ENCODE data around the gene FUZ. TPM values are rescaled to one million over a fixed set of nuclear protein-coding genes. Genes with fewer than 3 reads are reported as not detected.

The FUZ gene
- total and polyA plus RNA-seq, 12 donors = 7.6 to 72.5 (median 45.7) TPM

DNA sequence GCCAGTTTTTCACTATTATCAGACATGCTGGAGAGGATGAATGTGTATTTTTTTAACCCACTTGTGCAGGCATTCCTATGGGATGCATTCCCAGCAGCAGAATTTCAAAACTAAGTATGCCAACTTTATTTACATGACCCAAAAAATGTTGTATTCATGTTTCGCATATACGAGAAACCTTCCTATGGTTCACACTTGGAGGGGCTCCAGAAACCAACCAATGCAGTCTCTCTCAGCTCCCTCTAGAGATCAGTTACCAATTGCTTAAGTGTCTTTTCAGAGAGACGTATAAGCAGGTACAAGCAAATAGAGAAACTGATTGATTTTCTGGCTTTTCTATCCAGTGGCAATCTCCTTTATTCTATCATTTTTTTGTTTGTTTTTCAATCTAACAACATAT, 32.3 kb upstream of the FUZ start:
- intact Hi-C loops (cut with DNase I) = no loop called here
- H3K27ac ChIP-seq = no peak overlapping the region
- H3K4me3 ChIP-seq = no peak overlapping the region
- DNase-seq = no peak
- no peak for TF ChIP-seq POLR2A (IDR thresholded peaks at IDR 0.05)
- TF ChIP-seq, protein P1, sequence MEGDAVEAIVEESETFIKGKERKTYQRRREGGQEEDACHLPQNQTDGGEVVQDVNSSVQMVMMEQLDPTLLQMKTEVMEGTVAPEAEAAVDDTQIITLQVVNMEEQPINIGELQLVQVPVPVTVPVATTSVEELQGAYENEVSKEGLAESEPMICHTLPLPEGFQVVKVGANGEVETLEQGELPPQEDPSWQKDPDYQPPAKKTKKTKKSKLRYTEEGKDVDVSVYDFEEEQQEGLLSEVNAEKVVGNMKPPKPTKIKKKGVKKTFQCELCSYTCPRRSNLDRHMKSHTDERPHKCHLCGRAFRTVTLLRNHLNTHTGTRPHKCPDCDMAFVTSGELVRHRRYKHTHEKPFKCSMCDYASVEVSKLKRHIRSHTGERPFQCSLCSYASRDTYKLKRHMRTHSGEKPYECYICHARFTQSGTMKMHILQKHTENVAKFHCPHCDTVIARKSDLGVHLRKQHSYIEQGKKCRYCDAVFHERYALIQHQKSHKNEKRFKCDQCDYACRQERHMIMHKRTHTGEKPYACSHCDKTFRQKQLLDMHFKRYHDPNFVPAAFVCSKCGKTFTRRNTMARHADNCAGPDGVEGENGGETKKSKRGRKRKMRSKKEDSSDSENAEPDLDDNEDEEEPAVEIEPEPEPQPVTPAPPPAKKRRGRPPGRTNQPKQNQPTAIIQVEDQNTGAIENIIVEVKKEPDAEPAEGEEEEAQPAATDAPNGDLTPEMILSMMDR (IDR thresholded peaks at IDR 0.05) = no peak
- no peaks in the 10 kb centered on the region for H3K9me3 ChIP-seq (replicated peaks in 1 of 3)
- H3K27me3 ChIP-seq = no peaks in the 10 kb centered on the region
- WGBS, 4 donors = 44 to 54% (median 49%) methylated on average over 3 of the region's 3 CpGs
- no peaks in the 10 kb centered on the region for H3K4me1 ChIP-seq (replicated peaks in 1 of 2)
- H3K36me3 ChIP-seq (replicated peaks in 1 of 2) = no peaks in the 10 kb centered on the region

DNA sequence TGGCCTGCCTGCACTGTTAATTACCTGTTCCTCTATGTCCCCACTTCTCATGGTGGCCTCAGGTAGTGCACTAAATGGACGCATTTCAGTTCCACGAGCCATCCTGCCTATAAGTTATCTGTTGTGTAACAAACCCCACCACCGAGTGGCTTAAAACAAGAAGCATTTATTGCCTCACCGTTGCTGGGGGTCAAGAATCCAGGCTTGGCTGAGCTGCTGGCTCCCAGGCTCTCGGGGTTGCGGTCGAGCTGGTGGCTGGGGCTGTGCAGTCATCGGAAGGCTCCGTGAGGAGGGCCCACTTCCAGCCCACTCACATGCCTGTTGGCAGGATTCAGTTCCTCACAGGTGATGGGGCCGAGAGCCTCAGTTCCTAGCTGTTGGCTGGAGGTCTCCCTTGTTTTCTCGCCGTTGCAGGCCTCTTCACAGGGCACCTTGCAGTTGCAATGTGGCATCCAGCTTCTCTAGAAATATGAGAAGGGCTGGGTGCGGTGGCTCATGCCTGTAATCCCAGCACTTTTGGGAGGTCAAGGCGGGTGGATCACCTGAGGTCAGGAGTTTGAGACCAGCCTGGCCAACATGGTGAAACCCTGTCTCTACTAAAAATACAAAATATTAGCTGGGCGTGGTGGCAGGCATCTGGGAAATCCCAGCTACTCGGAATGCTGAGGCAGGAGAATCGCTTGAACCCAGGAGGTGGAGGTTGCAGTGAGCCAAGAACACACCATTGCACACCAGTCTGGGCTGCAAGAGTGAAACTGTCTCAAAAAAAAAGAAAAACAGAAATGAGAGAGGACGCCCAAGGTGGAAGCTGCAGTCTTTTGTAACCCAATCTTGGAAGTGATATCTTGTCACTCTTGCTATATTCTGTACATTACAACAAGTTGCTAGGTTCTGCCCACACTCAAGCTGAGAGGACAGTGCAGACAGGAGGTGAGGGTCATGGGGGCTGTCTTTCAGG, 31.3 kb upstream of the FUZ start:
- Histone ChIP-seq H3K4me1 (replicated peaks in 1 of 2) (no peaks in the 10 kb centered on the region), H3K27ac (no peak overlapping the region), H3K27me3 (no peaks in the 10 kb centered on the region), H3K4me3 (no peak overlapping the region), H3K36me3 (replicated peaks in 1 of 2) (peaks cover 0 to 4% of the 10 kb centered on the region in 2 donors), H3K9me3 (replicated peaks in 1 of 3) (no peaks in the 10 kb centered on the region)
- 74 to 84% (median 78%) methylated on average over 11 to 18 of the region's 18 CpGs for WGBS, 4 donors
- TF ChIP-seq, protein P1 (IDR thresholded peaks at IDR 0.05) = no peak
- no peak for TF ChIP-seq POLR2A (IDR thresholded peaks at IDR 0.05)
- intact Hi-C loops (cut with DNase I) = no loop called here
- DNase-seq = no peak

DNA sequence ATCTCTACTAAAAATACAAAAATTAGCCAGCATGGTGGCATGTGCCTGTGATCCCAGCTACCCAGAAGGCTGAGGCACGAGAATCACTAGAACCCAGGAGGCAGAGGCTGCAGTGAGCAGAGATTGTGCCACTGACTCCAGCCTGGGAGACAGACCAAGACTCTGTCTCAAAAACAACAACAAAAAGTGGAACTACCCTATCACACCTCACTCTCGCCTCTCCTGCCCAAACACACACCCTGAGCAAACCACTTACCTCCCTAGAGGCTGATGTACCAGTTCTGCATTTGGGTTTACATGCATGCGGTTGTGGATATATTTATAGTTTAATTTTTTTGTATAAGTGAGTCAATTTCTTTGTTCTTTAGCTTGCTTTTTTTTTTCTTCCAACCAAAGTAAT, 30.2 kb upstream of the FUZ start:
- no peak for DNase-seq
- Histone ChIP-seq H3K27ac (no peak overlapping the region), H3K4me3 (no peak overlapping the region), H3K27me3 (no peaks in the 10 kb centered on the region), H3K36me3 (replicated peaks in 1 of 2) (peaks cover 0 to 15% of the 10 kb centered on the region in 2 donors), H3K4me1 (replicated peaks in 1 of 2) (no peaks in the 10 kb centered on the region), H3K9me3 (replicated peaks in 1 of 3) (no peaks in the 10 kb centered on the region)
- TF ChIP-seq POLR2A (IDR thresholded peaks at IDR 0.05) = no peak
- intact Hi-C loops (cut with DNase I) = no loop called here
- 77 to 85% (median 82%) methylated on average over 3 of the region's 3 CpGs for WGBS, 4 donors

DNA sequence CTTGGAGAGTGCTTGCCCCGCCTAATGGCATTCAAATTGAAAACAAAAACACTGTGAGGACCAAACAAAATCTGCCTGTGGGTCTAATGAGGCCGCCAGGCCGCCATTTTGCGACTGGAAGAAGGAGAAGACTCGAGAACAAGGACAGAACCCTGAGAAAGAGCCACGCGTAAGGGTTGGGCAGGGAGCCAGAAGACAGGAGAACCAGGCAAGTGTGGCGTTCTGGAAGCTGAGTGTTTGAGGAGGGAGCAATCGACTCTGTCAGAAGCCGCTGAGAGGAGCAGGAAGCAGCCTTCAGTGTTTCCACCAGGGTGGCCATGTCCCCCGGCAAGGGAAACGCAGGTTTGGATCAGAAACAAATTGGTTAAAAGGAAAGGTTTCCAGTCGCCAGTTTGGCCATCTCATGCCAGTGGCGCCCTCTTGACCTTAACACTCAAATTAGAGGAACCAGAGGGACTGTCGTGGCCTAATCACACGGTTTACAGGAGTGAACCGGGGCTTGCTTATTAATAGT, 27.7 kb upstream of the FUZ start:
- Histone ChIP-seq H3K27ac (no peak overlapping the region), H3K36me3 (replicated peaks in 1 of 2) (peaks cover 0 to 39% of the 10 kb centered on the region in 2 donors), H3K4me1 (replicated peaks in 1 of 2) (no peaks in the 10 kb centered on the region), H3K4me3 (no peak overlapping the region), H3K27me3 (no peaks in the 10 kb centered on the region), H3K9me3 (replicated peaks in 1 of 3) (no peaks in the 10 kb centered on the region)
- no peak for DNase-seq
- no peak for TF ChIP-seq POLR2A (IDR thresholded peaks at IDR 0.05)
- TF ChIP-seq, protein P1 (IDR thresholded peaks at IDR 0.05) = no peak
- intact Hi-C loops (cut with DNase I) = no loop called here
- WGBS, 4 donors = 86 to 91% (median 88%) methylated on average over 17 of the region's 17 CpGs
